Hematopoietic multipotent progenitor cell treated with erythropoietin and hydrocortisone succinate and interleukin-3 and kit ligand, for 15 days (in vitro differentiated cells): ENCODE data around the gene FRZB.
"Not testable (repeated sequence)": the region's sequence is repeated elsewhere in the genome, so short reads cannot be mapped to it uniquely, and the experiment has no call there.

Source experiments
- DNase-seq: peaks from one replicate; pipeline ENCODE4 v3.0.0-alpha.2; 2015; ENCODE audit warnings: low spot score

FRZB gene

DNA sequence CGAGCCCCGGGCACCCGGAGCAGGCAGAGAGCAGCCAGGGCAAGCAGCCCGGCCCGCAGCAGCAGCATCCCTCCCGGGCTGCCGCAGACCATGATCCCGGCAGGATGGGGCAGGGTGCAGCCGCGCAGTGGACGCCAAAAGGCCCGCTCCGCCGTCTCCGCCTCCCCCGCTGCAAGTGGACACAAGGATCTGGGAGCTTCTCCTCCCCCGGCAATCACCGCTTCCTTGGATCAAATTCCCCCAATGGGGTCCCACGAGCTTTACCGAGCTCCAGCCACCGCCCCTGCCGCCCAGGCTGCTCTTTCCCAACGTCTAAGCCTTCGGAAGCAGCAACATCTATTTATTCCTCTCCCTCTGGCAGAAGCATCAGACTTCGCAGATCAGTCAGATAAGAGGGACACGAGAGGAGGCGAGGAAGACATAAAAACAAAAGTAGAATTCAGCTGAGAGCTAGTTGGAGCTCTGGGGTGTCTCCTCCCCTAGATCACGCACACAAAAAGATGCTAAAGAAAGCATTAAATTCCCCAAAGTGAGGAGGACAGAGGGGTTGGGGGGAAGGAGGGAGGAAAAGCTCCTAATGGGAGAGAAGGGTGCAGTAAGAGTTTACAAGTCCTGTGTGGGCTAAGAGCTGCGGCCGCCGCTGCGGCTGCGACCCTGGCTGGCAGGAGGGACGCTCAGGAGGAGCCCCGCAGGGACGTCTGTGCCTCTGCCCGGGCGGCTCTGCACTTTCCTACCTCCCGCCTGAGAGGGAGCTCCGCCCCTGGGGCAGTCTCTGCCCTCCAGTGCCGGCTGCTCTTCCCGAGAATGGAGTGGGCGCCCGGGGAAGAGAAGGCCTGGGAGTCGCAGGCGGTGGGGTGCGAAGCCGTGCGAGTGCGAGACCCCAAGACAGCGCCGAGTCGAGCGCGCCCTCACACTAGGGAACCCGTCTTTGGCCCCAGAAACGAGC is at the start of gene FRZB:
TSS of gene FRZB (minus strand) at position 177 of the 946 bp plus-strand sequence. CDS start at position 92, 85 bp downstream.
- no peak for DNase-seq

DNA sequence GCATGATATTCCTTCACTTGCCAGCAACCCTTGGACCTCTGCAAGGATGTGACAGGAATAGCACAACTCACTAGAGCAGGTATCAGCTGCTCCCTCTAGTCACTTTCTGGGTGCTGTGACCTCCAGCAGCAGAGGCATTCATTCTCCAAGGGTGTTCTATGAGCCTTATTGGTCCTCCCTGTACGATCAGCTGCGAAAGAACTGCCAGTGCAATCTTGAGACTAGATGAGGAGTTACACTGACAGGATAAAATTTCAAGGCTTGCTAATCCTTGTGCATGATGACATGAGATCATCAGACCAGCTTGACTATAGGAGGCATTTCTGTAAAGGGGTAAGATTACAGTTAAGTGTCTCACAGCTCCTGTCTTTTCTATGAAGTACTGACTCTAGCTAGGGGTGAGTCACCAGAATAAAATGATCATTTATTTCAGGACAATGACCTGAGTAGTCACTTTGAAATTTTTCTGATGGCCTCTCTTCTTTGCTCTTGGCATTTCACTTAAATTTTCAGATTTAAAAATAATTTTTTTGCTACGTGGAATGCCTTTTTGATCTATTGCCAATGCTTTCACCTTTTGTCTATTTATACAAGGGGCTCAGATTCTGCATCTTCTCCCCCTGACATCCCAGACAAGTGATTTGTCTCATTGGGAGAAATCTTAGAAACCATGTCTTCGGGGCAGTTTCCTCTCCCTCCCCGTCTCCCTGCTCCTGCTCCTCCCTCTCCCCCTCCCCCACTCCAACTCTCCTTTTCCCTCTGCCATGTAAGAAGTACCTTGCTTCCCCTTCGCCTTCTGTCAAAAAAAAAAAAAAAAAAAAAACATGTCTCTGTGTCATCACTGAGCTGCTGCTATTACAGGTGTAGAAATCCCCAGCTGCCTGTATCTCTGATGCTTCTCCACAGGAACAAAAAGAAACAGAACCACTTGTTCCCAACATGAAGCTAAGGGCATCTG is 49.2 kb upstream of the FRZB start:
- DNase-seq, result no peak

- no peak for DNase-seq
These were observed 48.4 kb upstream of the FRZB start for GRCh38 chr2:182914852-182915251.

- no peak for DNase-seq
These were observed 46.6 kb upstream of the FRZB start for GRCh38 chr2:182913064-182913463.

DNA sequence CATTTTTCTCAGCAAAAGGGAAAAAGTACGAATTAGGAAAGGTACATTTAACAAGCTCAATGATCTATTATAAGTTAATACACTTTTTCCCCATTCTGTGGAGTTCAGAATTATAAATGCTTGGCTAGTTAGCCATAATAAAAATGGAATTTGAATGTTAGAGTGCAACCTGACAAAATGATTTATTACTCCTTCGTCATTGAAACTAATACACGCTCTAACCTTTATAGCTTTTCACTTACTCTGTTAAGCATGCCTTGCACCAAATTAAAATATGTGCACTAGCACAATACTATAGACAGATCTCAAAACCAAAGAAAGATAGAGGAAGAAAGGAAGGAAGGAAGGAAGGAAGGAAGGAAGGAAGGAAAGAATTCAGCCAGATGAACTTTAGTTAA is 46.1 kb upstream of the FRZB start:
- DNase-seq, result no peak

DNA sequence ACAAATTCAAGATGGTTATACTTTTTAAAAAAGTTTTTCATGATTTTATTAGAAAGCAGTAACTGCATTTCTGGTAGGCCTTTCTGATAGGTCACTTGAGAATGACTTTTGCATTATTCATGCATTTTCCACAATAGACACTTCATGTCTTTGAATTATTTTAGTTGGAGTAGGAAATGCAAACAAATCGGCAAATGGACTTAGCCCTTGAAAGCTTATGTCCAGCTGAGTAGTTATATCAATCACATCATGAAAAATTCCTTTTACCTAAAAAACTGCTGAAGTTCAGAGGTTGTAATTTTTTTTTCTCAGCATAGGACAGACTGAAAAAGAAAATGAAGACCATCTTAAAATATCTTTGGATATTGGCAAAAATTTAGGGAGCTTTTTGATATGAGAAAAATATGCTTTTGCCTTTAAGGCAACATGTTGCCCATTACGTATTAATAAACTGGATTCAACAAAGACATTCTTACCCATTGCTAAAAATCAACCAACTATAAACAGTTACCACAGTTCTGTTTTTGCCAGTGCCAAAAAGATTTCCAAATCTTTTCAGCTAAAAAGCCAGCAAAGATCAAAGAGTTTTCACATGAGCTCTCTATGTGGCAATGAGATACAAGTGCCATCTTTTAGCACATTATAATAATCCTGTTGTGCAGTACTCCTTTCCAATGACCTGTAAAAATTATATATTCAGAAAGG is 45.5 kb upstream of the FRZB start:
- no peak for DNase-seq

DNA sequence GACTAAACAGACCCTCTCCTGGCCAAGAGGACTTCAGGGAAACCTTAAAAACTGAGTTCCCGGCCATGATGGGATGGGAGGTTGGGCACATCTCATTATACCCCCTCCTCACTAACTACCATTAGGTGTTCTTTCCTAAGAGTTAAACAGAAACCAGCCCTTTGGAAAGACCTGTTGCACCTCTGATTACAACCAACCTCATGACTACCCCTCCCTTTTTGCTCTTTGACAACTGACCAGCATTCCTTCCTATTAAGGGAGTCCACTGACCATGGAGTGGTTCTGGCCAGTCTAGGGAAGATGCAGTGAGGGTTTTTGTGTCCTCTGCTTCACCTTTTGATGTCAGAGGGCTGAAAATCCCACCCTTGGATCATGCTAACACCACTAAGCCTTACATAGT is 44.5 kb upstream of the FRZB start:
- DNase-seq, result no peak

- DNase-seq, result no peak
These were observed 40.8 kb upstream of the FRZB start for GRCh38 chr2:182907081-182907830.

- no peak for DNase-seq
These were observed 40.0 kb upstream of the FRZB start for GRCh38 chr2:182906454-182906853.

- DNase-seq, result no peak
These were observed 38.4 kb upstream of the FRZB start for GRCh38 chr2:182904844-182905243.

DNA sequence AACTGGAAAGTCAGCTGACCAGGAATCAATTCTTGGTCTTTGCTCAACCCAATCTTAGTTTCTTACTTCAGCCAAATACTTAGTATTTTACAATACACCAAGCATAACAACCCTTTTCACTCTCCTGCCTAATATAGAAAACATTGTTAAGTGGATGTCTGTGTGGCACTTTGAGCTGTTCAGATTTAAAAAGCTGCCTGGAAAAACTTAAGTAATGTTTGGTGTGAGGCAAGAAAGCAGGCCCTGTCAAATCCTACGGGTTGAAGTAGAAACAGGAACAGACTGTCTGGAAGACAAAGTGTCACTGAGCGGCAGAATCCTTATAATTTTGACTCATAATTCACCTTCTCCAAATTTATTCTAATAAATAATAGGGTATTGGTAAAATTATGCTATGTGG is 37.1 kb upstream of the FRZB start:
- no peak for DNase-seq

DNA sequence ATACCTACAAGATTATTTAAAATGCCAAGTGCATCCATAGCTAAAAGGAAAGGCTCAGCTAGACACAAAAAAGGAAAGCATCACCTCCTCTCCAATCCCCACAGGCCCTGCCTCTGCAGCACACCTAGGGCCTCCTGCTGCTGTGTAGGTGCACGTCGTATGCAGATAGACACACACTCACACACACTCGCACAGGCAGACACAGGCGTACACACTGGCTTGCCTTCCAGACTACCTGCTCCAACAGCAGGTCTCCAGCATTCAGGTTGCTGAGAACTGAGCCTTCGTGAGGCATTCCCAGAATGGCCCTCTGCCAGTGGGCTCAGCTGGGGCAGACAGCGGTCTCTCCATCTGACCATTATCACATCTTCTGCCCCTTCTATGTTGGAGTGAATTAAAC is 35.3 kb upstream of the FRZB start:
- no peak for DNase-seq

GRCh38 chr2:182898718-182899117 is 32.3 kb upstream of the FRZB start:
- no peak for DNase-seq

GRCh38 chr2:182897137-182897536 is 30.7 kb upstream of the FRZB start:
- DNase-seq, result no peak

GRCh38 chr2:182895798-182896197 is 29.4 kb upstream of the FRZB start:
- no peak for DNase-seq

DNA sequence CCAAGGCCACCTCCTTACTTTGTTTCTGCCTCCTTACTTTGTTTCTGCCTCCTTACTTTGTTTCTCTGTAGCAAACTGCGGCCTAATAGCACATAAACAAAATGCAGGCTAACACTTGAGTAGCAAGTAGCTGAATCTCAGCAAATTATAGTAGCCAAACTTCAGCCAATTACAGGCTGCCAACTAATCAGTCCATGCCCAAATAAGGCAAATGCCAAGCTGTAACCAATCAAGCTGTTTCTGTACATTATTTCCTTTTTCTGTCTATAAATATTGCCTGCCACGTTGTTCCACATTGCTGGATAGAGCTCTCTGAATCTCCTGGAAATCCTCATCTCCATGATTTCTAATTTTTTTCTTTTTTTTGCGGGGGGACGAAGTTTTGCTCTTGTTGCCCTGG is 28.7 kb upstream of the FRZB start:
- no peak for DNase-seq

DNA sequence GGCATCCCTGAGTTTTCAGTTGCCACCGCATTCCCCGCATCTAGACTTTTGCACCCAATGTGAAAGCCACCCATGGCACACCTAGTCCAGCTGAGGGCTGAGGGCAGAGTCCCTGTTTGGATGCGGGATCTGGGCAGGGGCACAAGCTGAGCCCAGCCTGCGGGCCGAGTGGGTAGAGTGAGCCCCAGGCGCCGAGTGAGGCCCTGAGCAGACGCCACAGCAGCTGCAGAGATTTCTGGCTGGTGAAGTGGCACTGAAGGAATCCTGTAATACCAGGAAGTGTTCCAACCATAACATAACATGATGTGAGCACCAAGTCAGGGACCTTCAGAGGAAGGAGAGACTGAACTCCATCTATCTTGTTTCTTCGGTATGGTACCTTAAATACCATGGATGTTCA is 27.7 kb upstream of the FRZB start:
- DNase-seq, result no peak

DNA sequence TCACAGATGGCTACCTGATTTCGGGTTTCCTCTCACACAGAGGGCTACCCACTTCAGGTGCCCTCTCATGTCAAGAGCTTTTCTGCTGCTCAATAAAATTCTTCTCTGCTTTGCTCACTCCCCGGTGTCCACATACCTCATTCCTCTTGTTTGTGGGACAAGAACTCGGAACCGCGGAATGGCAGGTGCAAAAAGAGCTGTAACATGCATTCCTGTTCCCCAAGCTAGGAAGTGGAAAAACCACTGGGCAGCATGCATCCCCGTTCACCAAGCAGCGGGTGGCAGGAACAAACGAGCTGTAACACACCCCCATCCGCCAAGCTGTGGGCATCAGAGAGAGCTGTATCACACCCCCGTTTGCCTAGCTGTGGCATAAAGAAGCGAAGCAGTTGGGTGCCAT is 27.2 kb upstream of the FRZB start:
- DNase-seq, result no peak

DNA sequence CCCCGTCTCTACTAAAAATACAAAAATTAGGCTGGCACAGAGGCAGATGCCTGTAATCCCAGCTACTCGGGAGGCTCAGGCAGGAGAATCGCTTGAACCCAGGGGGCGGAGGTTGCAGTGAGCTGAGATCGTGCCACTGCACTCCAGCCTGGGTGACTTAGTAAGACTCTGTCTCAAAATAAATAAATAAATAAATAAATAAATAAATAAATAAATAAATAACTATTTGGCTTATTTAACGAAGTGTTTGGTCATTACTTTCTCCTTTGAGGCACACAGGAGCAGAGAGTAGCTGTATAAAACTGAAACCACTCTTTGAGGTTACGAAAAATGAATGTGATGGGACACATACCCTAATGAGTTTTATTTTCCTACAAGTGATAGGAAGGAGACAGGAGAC is 26.6 kb upstream of the FRZB start:
- DNase-seq, result not testable (repeated sequence)

- no peak for DNase-seq
These were observed 25.2 kb upstream of the FRZB start for GRCh38 chr2:182891611-182892010.

DNA sequence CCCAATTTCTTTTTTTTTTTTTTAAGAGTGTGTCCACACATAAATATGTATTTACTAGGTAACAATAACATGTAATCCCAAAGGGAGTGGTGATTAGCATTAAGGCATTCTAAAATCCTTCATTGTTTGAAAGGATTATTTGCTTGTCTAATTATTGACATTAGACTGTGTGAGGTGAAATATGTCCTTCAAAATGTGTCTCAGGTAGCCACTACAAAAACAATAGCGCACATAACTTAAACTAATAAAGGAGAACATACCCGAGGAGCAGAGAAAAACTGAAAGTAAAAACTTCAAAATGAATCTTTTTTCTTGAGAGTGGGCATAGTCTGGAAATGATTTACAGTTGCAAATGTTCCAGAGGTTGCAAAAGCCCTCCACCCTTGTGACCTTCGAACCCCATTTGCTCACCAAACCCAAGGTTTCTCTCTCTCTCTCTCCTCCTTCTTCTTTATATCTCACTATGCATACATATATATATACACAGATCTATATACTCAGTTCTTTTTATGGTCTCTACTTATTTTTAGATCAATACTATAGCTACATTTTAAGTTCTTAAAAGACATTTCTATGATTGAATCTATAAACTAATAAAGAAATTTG is 24.4 kb upstream of the FRZB start:
- no peak for DNase-seq
